HepG2 (cell line): ENCODE measurements around the gene EPB41L5. TPM values are rescaled to one million over a fixed set of nuclear protein-coding genes. Genes with fewer than 3 reads are reported as not detected.

Experiments used
- CCAR2 ChIP-seq: fragments of 200-400 bp; formaldehyde crosslinking; optimal IDR thresholded peaks from 2 replicates; pipeline ENCODE3; 2018; ENCODE audit warnings: low read depth, mild to moderate bottlenecking, low read length, moderate library complexity
- HDAC2 ChIP-seq: sonication (generic); formaldehyde crosslinking; IDR thresholded peaks from 2 replicates; pipeline ENCODE4 v1.4.0; 2020; ENCODE audit warnings: missing genetic modification reagents
- HDAC6 ChIP-seq: fragments of 200-600 bp; sonication (generic); IDR thresholded peaks from 2 replicates; pipeline ENCODE4 v1.7.0; 2017; ENCODE audit warnings: mild to moderate bottlenecking, antibody characterized with exemption, low read length, low read depth
- RBM39 ChIP-seq: fragments of 200-400 bp; formaldehyde crosslinking; IDR thresholded peaks from one replicate; pipeline ENCODE4 v1.6.1; 2018; ENCODE audit warnings: antibody characterized with exemption, mild to moderate bottlenecking, low read depth, low read length; ENCODE audit not compliant: poor library complexity, severe bottlenecking
- SP2 ChIP-seq: sonication (generic); formaldehyde crosslinking; IDR thresholded peaks from 2 replicates; pipeline ENCODE4 v1.5.1; 2020; ENCODE audit warnings: mild to moderate bottlenecking, missing genetic modification reagents
- TOPORS ChIP-seq: sonication (generic); formaldehyde crosslinking; IDR thresholded peaks from 2 replicates; pipeline ENCODE4 v1.8.0; 2023; ENCODE audit warnings: mild to moderate bottlenecking, missing genetic modification reagents
- XRCC5 ChIP-seq: fragments of 200-400 bp; formaldehyde crosslinking; optimal IDR thresholded peaks from 2 replicates; pipeline ENCODE3; 2017; ENCODE audit warnings: mild to moderate bottlenecking, low read length
- ZKSCAN1 ChIP-seq: fragments of 150-350 bp; IDR thresholded peaks from 2 replicates; pipeline ENCODE4 v1.6.1; 2014; ENCODE audit warnings: low read length
- ZMYM4 ChIP-seq: sonication (generic); formaldehyde crosslinking; IDR thresholded peaks from 2 replicates; pipeline ENCODE4 v1.8.1; 2023; ENCODE audit warnings: mild to moderate bottlenecking, missing genetic modification reagents
- ZNF30 ChIP-seq: sonication (generic); formaldehyde crosslinking; IDR thresholded peaks from 2 replicates; pipeline ENCODE4 v1.5.0; 2020; ENCODE audit warnings: mild to moderate bottlenecking, missing genetic modification reagents
- polyA plus RNA-seq, 8 experiments: library from polyadenylated mRNA; depleted of rRNA in 3 of 8; stranded (reverse) in 7 of 8; unstranded in 1 of 8; fragments of >200 nt; fragmentation: Illumina TruSeq in 4 of 8; extraction: Trizol in 4 of 8; gene quantifications; 2 replicates each; pipeline versions ENCODE4 v1.2.1 to v1.2.3, GENCODE V29; 2011 to 2016; ENCODE audit warnings: low read depth in 4 of 8, missing spikeins in 1 of 8, mixed read lengths in 1 of 8; ENCODE audit not compliant: insufficient read depth in 1 of 8
- total RNA-seq, 5 experiments: library from RNA; depleted of rRNA; stranded (reverse); fragments of >200 nt; fragmentation: Illumina TruSeq; extraction: Trizol; gene quantifications; 2 replicates each; pipeline ENCODE4 v1.2.3, GENCODE V29; 2016; ENCODE audit warnings: low read depth in 1 of 5
- TF ChIP-seq, protein P1 (sequence below): sonication (generic); formaldehyde crosslinking; conservative IDR thresholded peaks from 2 replicates; pipeline ENCODE4 v1.8.0; 2022; ENCODE audit warnings: missing genetic modification reagents
- TF ChIP-seq, protein P2 (sequence below): sonication (generic); formaldehyde crosslinking; IDR thresholded peaks from 2 replicates; pipeline ENCODE4 v1.4.0; 2020; ENCODE audit warnings: mild to moderate bottlenecking, low read depth, missing genetic modification reagents
- TF ChIP-seq, protein P3 (sequence below): sonication (generic); formaldehyde crosslinking; IDR thresholded peaks from 2 replicates; pipeline ENCODE4 v1.4.0; 2020; ENCODE audit warnings: missing genetic modification reagents
- TF ChIP-seq, protein P4 (sequence below): sonication (generic); formaldehyde crosslinking; IDR thresholded peaks from 2 replicates; pipeline ENCODE4 v1.8.1; 2023; ENCODE audit warnings: mild to moderate bottlenecking, inconsistent platforms, moderate library complexity, missing genetic modification reagents, borderline replicate concordance
- TF ChIP-seq, protein P5 (sequence below): sonication (generic); formaldehyde crosslinking; IDR thresholded peaks from 2 replicates; pipeline ENCODE4 v1.4.0; 2020; ENCODE audit warnings: mild to moderate bottlenecking, missing genetic modification reagents, borderline replicate concordance
- TF ChIP-seq, protein P6 (sequence below): sonication (generic); formaldehyde crosslinking; IDR thresholded peaks from 2 replicates; pipeline ENCODE4 v1.4.0; 2020; ENCODE audit warnings: missing genetic modification reagents

The EPB41L5 gene
- total and polyA plus RNA-seq, 2 of the 13 experiments (the other 11 are each of a cell fraction or from before 2014, with no cell fraction given) = 40.5 to 47.5 TPM

DNA sequence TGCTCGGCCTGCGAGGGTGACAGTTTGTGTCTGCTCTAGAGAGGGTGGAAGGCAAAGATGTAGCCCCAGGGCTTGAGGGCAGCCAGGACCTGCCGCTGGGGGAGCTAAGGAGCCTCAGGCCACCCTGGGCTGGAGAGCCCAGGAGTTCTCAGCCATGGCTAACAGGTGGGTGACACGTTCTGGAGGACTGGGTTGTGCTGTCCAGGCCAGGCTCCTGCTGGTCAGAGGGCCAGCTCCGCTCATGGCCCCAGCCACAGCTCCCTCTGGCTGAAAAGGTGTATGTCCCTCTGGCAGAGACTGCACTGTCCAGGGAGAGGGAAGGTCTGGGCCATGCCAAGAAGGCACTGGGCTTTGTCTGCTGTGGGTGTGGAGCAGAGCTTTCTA, 191.1 kb downstream of the EPB41L5 start (continued):
- TF ChIP-seq, protein P1, sequence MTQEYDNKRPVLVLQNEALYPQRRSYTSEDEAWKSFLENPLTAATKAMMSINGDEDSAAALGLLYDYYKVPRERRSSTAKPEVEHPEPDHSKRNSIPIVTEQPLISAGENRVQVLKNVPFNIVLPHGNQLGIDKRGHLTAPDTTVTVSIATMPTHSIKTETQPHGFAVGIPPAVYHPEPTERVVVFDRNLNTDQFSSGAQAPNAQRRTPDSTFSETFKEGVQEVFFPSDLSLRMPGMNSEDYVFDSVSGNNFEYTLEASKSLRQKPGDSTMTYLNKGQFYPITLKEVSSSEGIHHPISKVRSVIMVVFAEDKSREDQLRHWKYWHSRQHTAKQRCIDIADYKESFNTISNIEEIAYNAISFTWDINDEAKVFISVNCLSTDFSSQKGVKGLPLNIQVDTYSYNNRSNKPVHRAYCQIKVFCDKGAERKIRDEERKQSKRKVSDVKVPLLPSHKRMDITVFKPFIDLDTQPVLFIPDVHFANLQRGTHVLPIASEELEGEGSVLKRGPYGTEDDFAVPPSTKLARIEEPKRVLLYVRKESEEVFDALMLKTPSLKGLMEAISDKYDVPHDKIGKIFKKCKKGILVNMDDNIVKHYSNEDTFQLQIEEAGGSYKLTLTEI = no peak
- TF ChIP-seq SP2 (CRISPR knock-in tag) (no peak), CCAR2 (no peak), TOPORS (CRISPR knock-in tag) (no peak), XRCC5 (peak; percentile 73), HDAC6 (no peak), HDAC2 (CRISPR knock-in tag) (0 out of 2 replicates have a peak, but pooled peaks have one; percentile 10), ZMYM4 (CRISPR knock-in tag) (no peak), RBM39 (peak; percentile 33), ZKSCAN1 (no peak), ZNF30 (CRISPR knock-in tag) (no peak)
- TF ChIP-seq, protein P2, sequence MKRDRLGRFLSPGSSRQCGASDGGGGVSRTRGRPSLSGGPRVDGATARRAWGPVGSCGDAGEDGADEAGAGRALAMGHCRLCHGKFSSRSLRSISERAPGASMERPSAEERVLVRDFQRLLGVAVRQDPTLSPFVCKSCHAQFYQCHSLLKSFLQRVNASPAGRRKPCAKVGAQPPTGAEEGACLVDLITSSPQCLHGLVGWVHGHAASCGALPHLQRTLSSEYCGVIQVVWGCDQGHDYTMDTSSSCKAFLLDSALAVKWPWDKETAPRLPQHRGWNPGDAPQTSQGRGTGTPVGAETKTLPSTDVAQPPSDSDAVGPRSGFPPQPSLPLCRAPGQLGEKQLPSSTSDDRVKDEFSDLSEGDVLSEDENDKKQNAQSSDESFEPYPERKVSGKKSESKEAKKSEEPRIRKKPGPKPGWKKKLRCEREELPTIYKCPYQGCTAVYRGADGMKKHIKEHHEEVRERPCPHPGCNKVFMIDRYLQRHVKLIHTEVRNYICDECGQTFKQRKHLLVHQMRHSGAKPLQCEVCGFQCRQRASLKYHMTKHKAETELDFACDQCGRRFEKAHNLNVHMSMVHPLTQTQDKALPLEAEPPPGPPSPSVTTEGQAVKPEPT = peak; percentile 14; the same call in 1 of the 2 replicates
- TF ChIP-seq, protein P3, sequence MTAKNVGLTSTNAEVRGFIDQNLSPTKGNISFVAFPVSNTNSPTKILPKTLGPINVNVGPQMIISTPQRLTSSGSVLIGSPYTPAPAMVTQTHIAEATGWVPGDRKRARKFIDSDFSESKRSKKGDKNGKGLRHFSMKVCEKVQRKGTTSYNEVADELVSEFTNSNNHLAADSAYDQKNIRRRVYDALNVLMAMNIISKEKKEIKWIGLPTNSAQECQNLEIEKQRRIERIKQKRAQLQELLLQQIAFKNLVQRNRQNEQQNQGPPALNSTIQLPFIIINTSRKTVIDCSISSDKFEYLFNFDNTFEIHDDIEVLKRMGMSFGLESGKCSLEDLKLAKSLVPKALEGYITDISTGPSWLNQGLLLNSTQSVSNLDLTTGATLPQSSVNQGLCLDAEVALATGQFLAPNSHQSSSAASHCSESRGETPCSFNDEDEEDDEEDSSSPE (CRISPR knock-in tag) = no peak
- TF ChIP-seq, protein P4, sequence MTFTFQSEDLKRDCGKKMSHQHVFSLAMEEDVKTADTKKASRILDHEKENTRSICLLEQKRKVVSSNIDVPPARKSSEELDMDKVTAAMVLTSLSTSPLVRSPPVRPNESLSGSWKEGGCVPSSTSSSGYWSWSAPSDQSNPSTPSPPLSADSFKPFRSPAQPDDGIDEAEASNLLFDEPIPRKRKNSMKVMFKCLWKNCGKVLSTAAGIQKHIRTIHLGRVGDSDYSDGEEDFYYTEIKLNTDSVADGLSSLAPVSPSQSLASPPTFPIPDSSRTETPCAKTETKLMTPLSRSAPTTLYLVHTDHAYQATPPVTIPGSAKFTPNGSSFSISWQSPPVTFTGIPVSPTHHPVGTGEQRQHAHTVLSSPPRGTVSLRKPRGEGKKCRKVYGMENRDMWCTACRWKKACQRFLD (CRISPR knock-in tag) = no peak
- TF ChIP-seq, protein P5, sequence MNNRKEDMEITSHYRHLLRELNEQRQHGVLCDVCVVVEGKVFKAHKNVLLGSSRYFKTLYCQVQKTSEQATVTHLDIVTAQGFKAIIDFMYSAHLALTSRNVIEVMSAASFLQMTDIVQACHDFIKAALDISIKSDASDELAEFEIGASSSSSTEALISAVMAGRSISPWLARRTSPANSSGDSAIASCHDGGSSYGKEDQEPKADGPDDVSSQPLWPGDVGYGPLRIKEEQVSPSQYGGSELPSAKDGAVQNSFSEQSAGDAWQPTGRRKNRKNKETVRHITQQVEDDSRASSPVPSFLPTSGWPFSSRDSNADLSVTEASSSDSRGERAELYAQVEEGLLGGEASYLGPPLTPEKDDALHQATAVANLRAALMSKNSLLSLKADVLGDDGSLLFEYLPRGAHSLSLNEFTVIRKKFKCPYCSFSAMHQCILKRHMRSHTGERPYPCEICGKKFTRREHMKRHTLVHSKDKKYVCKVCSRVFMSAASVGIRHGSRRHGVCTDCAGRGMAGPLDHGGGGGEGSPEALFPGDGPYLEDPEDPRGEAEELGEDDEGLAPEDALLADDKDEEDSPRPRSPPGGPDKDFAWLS (CRISPR knock-in tag) = no peak
- TF ChIP-seq, protein P6, sequence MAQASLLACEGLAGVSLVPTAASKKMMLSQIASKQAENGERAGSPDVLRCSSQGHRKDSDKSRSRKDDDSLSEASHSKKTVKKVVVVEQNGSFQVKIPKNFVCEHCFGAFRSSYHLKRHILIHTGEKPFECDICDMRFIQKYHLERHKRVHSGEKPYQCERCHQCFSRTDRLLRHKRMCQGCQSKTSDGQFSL (CRISPR knock-in tag) = no peak
